HCT116 (cell line): ENCODE measurements around the gene OTOGL. TPM values are rescaled to one million over a fixed set of nuclear protein-coding genes. Genes with fewer than 3 reads are reported as not detected.

Experiments
- ATAC-seq: fragments of 200-7000 bp; cut with Tn5 transposase; 2 replicates; pipeline ENCODE4 v1.9.1; 2020; ENCODE audit warnings: mild to moderate bottlenecking, moderate library complexity
- BruUV-seq: library from RNA; stranded (reverse); fragments of 400-500 nt; replicated peaks from 2 replicates; lab custom pipeline; 2021; lab: Mats Ljungman, UMichigan
- CTCF ChIA-PET: fragments of 300-600 bp; sonication (Branson Sonifier 250); formaldehyde crosslinking; loops from one replicate; lab custom pipeline; 2021; ENCODE audit warnings: antibody characterized with exemption; lab: Charles Lee
- POLR2A ChIA-PET: fragments of 300-600, 350-600 bp; sonication (Branson Sonifier 250); formaldehyde crosslinking; loops from one replicate; lab custom pipeline; 2021; ENCODE audit warnings: antibody characterized with exemption; lab: Charles Lee
- RAD21 ChIA-PET, 2 experiments: fragments of 300-600 bp; sonication (Branson Sonifier 250); formaldehyde crosslinking; loops; one replicate each; lab custom pipeline; 2023; ENCODE audit warnings: low total read pairs in 2 of 2; ENCODE audit not compliant: uncharacterized antibody in 2 of 2, unreplicated experiment in 2 of 2, low non-redundant PET in 1 of 2; lab: Charles Lee
- DNase-seq: peaks from one replicate; pipeline ENCODE4 v3.0.0-alpha.2; 2010; ENCODE audit warnings: low read depth, low spot score
- H2AFZ ChIP-seq: fragments of 200-600 bp; shearing (Covaris generic), sonication (generic); 2 replicates; pipeline ENCODE4 v1.6.1; 2017; ENCODE audit warnings: low read depth, mixed run types, mixed read lengths, antibody characterized with exemption, low read length; ENCODE audit not compliant: poor library complexity, severe bottlenecking
- H3K27ac ChIP-seq: 2 replicates; pipeline ENCODE4 v1.5.1; 2012; ENCODE audit warnings: low read depth, low read length
- H3K27me3 ChIP-seq: fragments of 200-600 bp; sonication (generic); 2 replicates; pipeline ENCODE4 v1.6.1; 2016; ENCODE audit warnings: mixed run types, low read length, mixed read lengths; ENCODE audit not compliant: insufficient read depth
- H3K36me3 ChIP-seq, 2 experiments: fragments of 200-500 bp in 1 of 2; fragments of 200-600 bp in 1 of 2; sonication (Bioruptor generic) in 1 of 2; sonication (generic) in 1 of 2; 2 replicates each; pipeline versions ENCODE4 v1.5.1 to v1.6.1; 2014 to 2016; ENCODE audit warnings: low read length in 2 of 2, inconsistent platforms in 1 of 2, mixed read lengths in 1 of 2, mixed run types in 1 of 2; ENCODE audit not compliant: insufficient read depth in 2 of 2, control insufficient read depth in 1 of 2
- H3K4me1 ChIP-seq, 2 experiments: fragments of 200-600 bp in 1 of 2; sonication (generic) in 1 of 2; 2 replicates each; pipeline versions ENCODE4 v1.5.1 to v1.6.1; 2012 to 2017; ENCODE audit warnings: low read length in 2 of 2, inconsistent platforms in 1 of 2, mild to moderate bottlenecking in 1 of 2, mixed read lengths in 1 of 2, mixed run types in 1 of 2, moderate library complexity in 1 of 2; ENCODE audit not compliant: insufficient read depth in 2 of 2, control insufficient read depth in 1 of 2
- H3K4me2 ChIP-seq: fragments of 200-600 bp; sonication (generic); 2 replicates; pipeline ENCODE4 v1.6.1; 2017; ENCODE audit warnings: mixed run types, low read length, mixed read lengths
- H3K4me3 ChIP-seq, 2 experiments: fragments of 200-600 bp in 1 of 2; sonication (generic) in 1 of 2; replicated peaks in 1 of 2; 2 replicates each; pipeline ENCODE4 v1.5.1; 2011 to 2016; ENCODE audit warnings: low read length in 2 of 2, control low read depth in 1 of 2, low read depth in 1 of 2, mild to moderate bottlenecking in 1 of 2, mixed read lengths in 1 of 2, mixed run types in 1 of 2
- H3K79me2 ChIP-seq: fragments of 200-600 bp; sonication (generic); 2 replicates; pipeline ENCODE4 v1.6.1; 2017; ENCODE audit warnings: mild to moderate bottlenecking, mixed run types, low read length, moderate library complexity, mixed read lengths; ENCODE audit not compliant: insufficient read depth
- H3K9ac ChIP-seq: fragments of 200-600 bp; sonication (generic); 2 replicates; pipeline ENCODE4 v1.6.1; 2016; ENCODE audit warnings: low read length, mixed read lengths
- H3K9me2 ChIP-seq: fragments of 200-600 bp; sonication (generic), shearing (Covaris generic); 2 replicates; pipeline ENCODE4 v1.6.1; 2017; ENCODE audit warnings: mixed run types, mild to moderate bottlenecking, moderate library complexity; ENCODE audit not compliant: insufficient read depth
- H3K9me3 ChIP-seq, 2 experiments: fragments of 200-500 bp in 1 of 2; fragments of 200-600 bp in 1 of 2; sonication (Bioruptor generic) in 1 of 2; sonication (generic) in 1 of 2; 2 replicates each; pipeline ENCODE4 v1.6.1; 2014 to 2017; ENCODE audit warnings: low read length in 2 of 2, mixed read lengths in 2 of 2, inconsistent platforms in 1 of 2, low read depth in 1 of 2, mild to moderate bottlenecking in 1 of 2, mixed run types in 1 of 2, moderate library complexity in 1 of 2; ENCODE audit not compliant: control insufficient read depth in 1 of 2, insufficient read depth in 1 of 2
- H4K20me1 ChIP-seq: fragments of 200-600 bp; sonication (generic), shearing (Covaris generic); 2 replicates; pipeline ENCODE4 v1.6.1; 2017; ENCODE audit warnings: mixed run types, mild to moderate bottlenecking, moderate library complexity; ENCODE audit not compliant: insufficient read depth
- CBX3 ChIP-seq: IDR thresholded peaks from 2 replicates; pipeline ENCODE4 v1.6.1; 2012; ENCODE audit warnings: low read depth
- CEBPB ChIP-seq: IDR thresholded peaks from 2 replicates; pipeline ENCODE4 v1.6.1; 2012; ENCODE audit warnings: low read depth
- EZH2 ChIP-seq: fragments of 200-600 bp; sonication (generic); IDR thresholded peaks from 2 replicates; pipeline ENCODE4 v1.6.1; 2017; ENCODE audit warnings: antibody characterized with exemption, mixed run types
- JUND ChIP-seq: IDR thresholded peaks from 2 replicates; pipeline ENCODE4 v1.6.1; 2012
- POLR2A ChIP-seq: IDR thresholded peaks from 2 replicates; pipeline ENCODE4 v1.7.0; 2011; ENCODE audit warnings: borderline replicate concordance; ENCODE audit not compliant: insufficient read depth, insufficient read length; ENCODE audit errors: extremely low read depth
- POLR2AphosphoS5 ChIP-seq: IDR thresholded peaks from 2 replicates; pipeline ENCODE4 v1.6.1; 2011; ENCODE audit warnings: mild to moderate bottlenecking, low read depth, low read length, moderate library complexity
- RAD21 ChIP-seq: IDR thresholded peaks from 2 replicates; pipeline ENCODE4 v1.6.1; 2012; ENCODE audit warnings: low read depth, mild to moderate bottlenecking
- SIN3A ChIP-seq: IDR thresholded peaks from 2 replicates; pipeline ENCODE4 v1.6.1; 2012; ENCODE audit warnings: low read depth
- SP1 ChIP-seq: IDR thresholded peaks from 2 replicates; pipeline ENCODE4 v1.6.1; 2012; ENCODE audit warnings: low read depth
- SRF ChIP-seq: IDR thresholded peaks from 2 replicates; pipeline ENCODE4 v1.6.1; 2012; ENCODE audit warnings: low read depth
- TCF7L2 ChIP-seq: IDR thresholded peaks from 2 replicates; pipeline ENCODE4 v1.7.0; 2011; ENCODE audit warnings: borderline replicate concordance, inconsistent platforms; ENCODE audit not compliant: insufficient read depth, insufficient read length; ENCODE audit errors: extremely low read depth
- YY1 ChIP-seq: IDR thresholded peaks from 2 replicates; pipeline ENCODE4 v1.6.1; 2011; ENCODE audit warnings: low read length, low read depth, moderate library complexity, mild to moderate bottlenecking; ENCODE audit not compliant: insufficient replicate concordance; ENCODE audit errors: extremely low read depth
- ZFX ChIP-seq: fragments of 450-650 bp; IDR thresholded peaks from 2 replicates; pipeline ENCODE4 v1.6.1; 2017
- ZNF274 ChIP-seq: fragments of 200-500 bp; sonication (Bioruptor generic); IDR thresholded peaks from 2 replicates; pipeline ENCODE4 v1.6.1; 2014; ENCODE audit warnings: mild to moderate bottlenecking, low read depth, low read length, inconsistent platforms
- intact Hi-C: fragments of 100-400 bp; cut with micrococcal nuclease; formaldehyde crosslinking; loops from 2 replicates; pipeline ENCODE4 v1.10.0; 2022
- total RNA-seq: library from RNA; stranded (reverse); gene quantifications from one replicate; pipeline ENCODE4 v1.2.1, GENCODE V29; 2021; ENCODE audit not compliant: unreplicated experiment
- TF ChIP-seq, protein P1 (sequence below), 3 experiments: fragments of 200-600 bp in 1 of 3; sonication (generic) in 1 of 3; IDR thresholded peaks in 2 of 3; conservative IDR thresholded peaks in 1 of 3; 2 replicates each; pipeline ENCODE4 v1.5.1; 2012 to 2017; ENCODE audit warnings: low read depth in 2 of 3, low read length in 2 of 3, antibody characterized with exemption in 1 of 3, borderline replicate concordance in 1 of 3, control low read depth in 1 of 3, mild to moderate bottlenecking in 1 of 3, mixed read lengths in 1 of 3, mixed run types in 1 of 3, moderate library complexity in 1 of 3; ENCODE audit not compliant: insufficient read depth in 1 of 3
- TF ChIP-seq, protein P2 (sequence below): IDR thresholded peaks from 2 replicates; pipeline ENCODE4 v1.6.1; 2012; ENCODE audit warnings: low read depth
- TF ChIP-seq, protein P3 (sequence below): IDR thresholded peaks from 2 replicates; pipeline ENCODE4 v1.6.1; 2012
- TF ChIP-seq, protein P4 (sequence below): IDR thresholded peaks from 2 replicates; pipeline ENCODE4 v1.6.1; 2012

Gene OTOGL
- total RNA-seq, 1 experiment from 2014 or later, result not detected

DNA sequence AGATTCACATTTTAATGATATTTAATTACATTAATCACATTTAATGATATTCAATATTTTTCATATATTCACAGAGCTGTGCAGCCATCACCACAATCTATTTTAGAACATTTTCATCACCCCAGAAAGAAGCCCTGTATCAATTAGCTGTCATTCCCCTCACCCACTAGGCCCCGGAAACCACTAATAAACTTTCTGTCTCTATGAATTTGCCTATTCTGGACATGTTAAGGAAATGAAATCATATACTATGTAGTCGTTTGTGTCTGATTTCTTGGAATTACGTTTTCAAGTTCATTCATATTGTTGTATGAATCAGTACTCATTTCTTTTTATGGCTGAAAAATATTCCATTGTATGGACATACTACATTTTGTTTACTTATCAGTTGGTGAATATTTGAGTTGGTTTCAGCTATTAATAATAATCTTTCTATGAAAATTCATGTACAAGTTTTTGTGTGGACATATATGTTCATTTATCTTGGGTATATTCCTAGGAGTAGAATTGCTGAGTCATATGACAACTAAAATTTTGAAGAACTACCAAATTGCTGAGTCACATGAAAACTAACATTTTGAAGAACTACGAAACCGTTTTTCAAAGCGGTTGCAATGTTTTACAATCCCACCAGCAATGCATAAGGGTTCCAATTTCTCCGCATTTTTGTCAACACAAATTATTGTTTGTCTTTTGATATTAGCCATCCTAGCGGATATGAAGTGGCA lies 11.7 kb upstream of the OTOGL start:
- ChIA-PET RAD21 (no interaction called here), POLR2A (no interaction called here), CTCF (no interaction called here)
- Histone ChIP-seq H3K36me3 (no peaks in the 10 kb centered on the region), H3K27ac (no peak overlapping the region), H3K4me1 (no peaks in the 10 kb centered on the region), H3K27me3 (no peaks in the 10 kb centered on the region), H3K4me2 (no peak overlapping the region), H3K9me3 (no peaks in the 10 kb centered on the region), H4K20me1 (no peaks in the 10 kb centered on the region), H3K4me3 (no peak overlapping the region), H3K79me2 (no peaks in the 10 kb centered on the region), H3K9ac (no peak overlapping the region), H2AFZ (no peak overlapping the region), H3K9me2 (no peaks in the 10 kb centered on the region)
- TF ChIP-seq TCF7L2, result no peak
- TF ChIP-seq CBX3, result no peak
- no peak for TF ChIP-seq POLR2A
- TF ChIP-seq, protein P1, sequence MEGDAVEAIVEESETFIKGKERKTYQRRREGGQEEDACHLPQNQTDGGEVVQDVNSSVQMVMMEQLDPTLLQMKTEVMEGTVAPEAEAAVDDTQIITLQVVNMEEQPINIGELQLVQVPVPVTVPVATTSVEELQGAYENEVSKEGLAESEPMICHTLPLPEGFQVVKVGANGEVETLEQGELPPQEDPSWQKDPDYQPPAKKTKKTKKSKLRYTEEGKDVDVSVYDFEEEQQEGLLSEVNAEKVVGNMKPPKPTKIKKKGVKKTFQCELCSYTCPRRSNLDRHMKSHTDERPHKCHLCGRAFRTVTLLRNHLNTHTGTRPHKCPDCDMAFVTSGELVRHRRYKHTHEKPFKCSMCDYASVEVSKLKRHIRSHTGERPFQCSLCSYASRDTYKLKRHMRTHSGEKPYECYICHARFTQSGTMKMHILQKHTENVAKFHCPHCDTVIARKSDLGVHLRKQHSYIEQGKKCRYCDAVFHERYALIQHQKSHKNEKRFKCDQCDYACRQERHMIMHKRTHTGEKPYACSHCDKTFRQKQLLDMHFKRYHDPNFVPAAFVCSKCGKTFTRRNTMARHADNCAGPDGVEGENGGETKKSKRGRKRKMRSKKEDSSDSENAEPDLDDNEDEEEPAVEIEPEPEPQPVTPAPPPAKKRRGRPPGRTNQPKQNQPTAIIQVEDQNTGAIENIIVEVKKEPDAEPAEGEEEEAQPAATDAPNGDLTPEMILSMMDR (IDR thresholded peaks at IDR 0.05 in 2 of 3, conservative IDR thresholded peaks at IDR 0.05 in 1 of 3; ENCODE audit: borderline replicate concordance in 1 of 3, insufficient read depth in 1 of 3, low read depth in 2 of 3, low read length in 2 of 3), result no peak
- TF ChIP-seq, protein P2, sequence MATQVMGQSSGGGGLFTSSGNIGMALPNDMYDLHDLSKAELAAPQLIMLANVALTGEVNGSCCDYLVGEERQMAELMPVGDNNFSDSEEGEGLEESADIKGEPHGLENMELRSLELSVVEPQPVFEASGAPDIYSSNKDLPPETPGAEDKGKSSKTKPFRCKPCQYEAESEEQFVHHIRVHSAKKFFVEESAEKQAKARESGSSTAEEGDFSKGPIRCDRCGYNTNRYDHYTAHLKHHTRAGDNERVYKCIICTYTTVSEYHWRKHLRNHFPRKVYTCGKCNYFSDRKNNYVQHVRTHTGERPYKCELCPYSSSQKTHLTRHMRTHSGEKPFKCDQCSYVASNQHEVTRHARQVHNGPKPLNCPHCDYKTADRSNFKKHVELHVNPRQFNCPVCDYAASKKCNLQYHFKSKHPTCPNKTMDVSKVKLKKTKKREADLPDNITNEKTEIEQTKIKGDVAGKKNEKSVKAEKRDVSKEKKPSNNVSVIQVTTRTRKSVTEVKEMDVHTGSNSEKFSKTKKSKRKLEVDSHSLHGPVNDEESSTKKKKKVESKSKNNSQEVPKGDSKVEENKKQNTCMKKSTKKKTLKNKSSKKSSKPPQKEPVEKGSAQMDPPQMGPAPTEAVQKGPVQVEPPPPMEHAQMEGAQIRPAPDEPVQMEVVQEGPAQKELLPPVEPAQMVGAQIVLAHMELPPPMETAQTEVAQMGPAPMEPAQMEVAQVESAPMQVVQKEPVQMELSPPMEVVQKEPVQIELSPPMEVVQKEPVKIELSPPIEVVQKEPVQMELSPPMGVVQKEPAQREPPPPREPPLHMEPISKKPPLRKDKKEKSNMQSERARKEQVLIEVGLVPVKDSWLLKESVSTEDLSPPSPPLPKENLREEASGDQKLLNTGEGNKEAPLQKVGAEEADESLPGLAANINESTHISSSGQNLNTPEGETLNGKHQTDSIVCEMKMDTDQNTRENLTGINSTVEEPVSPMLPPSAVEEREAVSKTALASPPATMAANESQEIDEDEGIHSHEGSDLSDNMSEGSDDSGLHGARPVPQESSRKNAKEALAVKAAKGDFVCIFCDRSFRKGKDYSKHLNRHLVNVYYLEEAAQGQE, result no peak
- TF ChIP-seq, protein P3, sequence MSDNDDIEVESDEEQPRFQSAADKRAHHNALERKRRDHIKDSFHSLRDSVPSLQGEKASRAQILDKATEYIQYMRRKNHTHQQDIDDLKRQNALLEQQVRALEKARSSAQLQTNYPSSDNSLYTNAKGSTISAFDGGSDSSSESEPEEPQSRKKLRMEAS, result no peak
- TF ChIP-seq JUND, result no peak
- TF ChIP-seq SP1, result no peak
- TF ChIP-seq ZFX, result no peak
- TF ChIP-seq SIN3A, result no peak
- no peak for TF ChIP-seq POLR2AphosphoS5
- TF ChIP-seq RAD21, result no peak
- TF ChIP-seq EZH2, result no peak
- TF ChIP-seq, protein P4, sequence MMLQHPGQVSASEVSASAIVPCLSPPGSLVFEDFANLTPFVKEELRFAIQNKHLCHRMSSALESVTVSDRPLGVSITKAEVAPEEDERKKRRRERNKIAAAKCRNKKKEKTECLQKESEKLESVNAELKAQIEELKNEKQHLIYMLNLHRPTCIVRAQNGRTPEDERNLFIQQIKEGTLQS, result no peak
- no peak for TF ChIP-seq ZNF274
- TF ChIP-seq CEBPB, result no peak
- no peak for TF ChIP-seq SRF
- no peak for TF ChIP-seq YY1
- no peak for DNase-seq
- BruUV-seq, result no TSS peak
- intact Hi-C loops, result no loop called here
- no peak for ATAC-seq
